K562 (cell line): Measurements from ENCODE around the gene GPX7. TPM values are rescaled to one million over a fixed set of nuclear protein-coding genes. Genes with fewer than 3 reads are reported as not detected.
A peak's percentile ranks its signal among the peaks of the same experiment; 100 is the strongest.

Experiments
- ATAC-seq: fragments of 200-7000 bp; cut with Tn5 transposase; 3 replicates; pipeline ENCODE4 v1.9.1; 2020; ENCODE audit warnings: moderate library complexity
- BruUV-seq: library from RNA; stranded (reverse); fragments of 400-500 nt; replicated peaks from 2 replicates; lab custom pipeline; 2021; lab: Mats Ljungman, UMichigan
- CTCF ChIA-PET: fragments of 300-600 bp; formaldehyde crosslinking; extraction: SDS; loops from one replicate; lab custom pipeline; 2021; ENCODE audit warnings: low intra/inter-chr PET ratio; lab: Yijun Ruan, JAX
- POLR2A ChIA-PET: fragments of 300-600, 350-650 bp; sonication (Branson Sonifier 250); formaldehyde crosslinking; extraction: SDS; loops from one replicate; lab custom pipeline; 2021; ENCODE audit warnings: antibody characterized with exemption, inconsistent platforms; lab: Yijun Ruan, JAX
- DNase-seq, 4 experiments: peaks; one replicate each; pipeline versions ENCODE4 v3.0.0 to v3.0.0-alpha.2; 2011 to 2018; ENCODE audit warnings: low spot score in 3 of 4, mixed read lengths in 3 of 4; ENCODE audit errors: extremely low read depth in 1 of 4
- FAIRE-seq: peaks from 2 replicates; lab custom pipeline; 2011; peaks lifted over from hg19 to GRCh38; lab: Jason Lieb, UNC
- H2AFZ ChIP-seq: 2 replicates; pipeline ENCODE4 v1.6.0; 2011; ENCODE audit warnings: low read depth, low read length, control low read depth, inconsistent platforms
- H3K27ac ChIP-seq: fragments of 200-600 bp; 3 replicates; pipeline ENCODE4 v1.8.0; 2011; ENCODE audit warnings: low read depth, mild to moderate bottlenecking, control low read depth, inconsistent platforms, low read length, moderate library complexity, mixed read lengths; ENCODE audit errors: extremely low read depth
- H3K27me3 ChIP-seq, 2 experiments: fragments of 300-600 bp in 1 of 2; 2 replicates in 1 of 2; 3 replicates in 1 of 2; pipeline versions ENCODE4 v1.6.0 to v1.8.0; 2011; ENCODE audit warnings: inconsistent platforms in 2 of 2, low read length in 2 of 2, mild to moderate bottlenecking in 1 of 2, mixed read lengths in 1 of 2, moderate library complexity in 1 of 2; ENCODE audit not compliant: control insufficient read depth in 2 of 2, insufficient read depth in 2 of 2
- H3K36me3 ChIP-seq: fragments of 300-600 bp; 3 replicates; pipeline ENCODE4 v1.8.0; 2011; ENCODE audit warnings: mild to moderate bottlenecking, low read length, inconsistent platforms; ENCODE audit not compliant: control insufficient read depth, insufficient read depth
- H3K4me1 ChIP-seq, 2 experiments: fragments of 200-600 bp in 1 of 2; replicated peaks in 1 of 2; 2 replicates in 1 of 2; 3 replicates in 1 of 2; pipeline versions ENCODE4 v1.5.1 to v1.8.0; 2011; ENCODE audit warnings: inconsistent platforms in 2 of 2, low read length in 2 of 2, mild to moderate bottlenecking in 1 of 2, mixed read lengths in 1 of 2, moderate library complexity in 1 of 2; ENCODE audit not compliant: control insufficient read depth in 2 of 2, insufficient read depth in 2 of 2
- H3K4me2 ChIP-seq: 2 replicates; pipeline ENCODE4 v1.6.1; 2011; ENCODE audit warnings: low read length, control low read depth, inconsistent platforms, mixed read lengths; ENCODE audit not compliant: insufficient read depth
- H3K4me3 ChIP-seq: fragments of 200-600 bp; sonication (generic), shearing (Covaris generic); 2 replicates; pipeline ENCODE4 v1.5.1; 2016; ENCODE audit warnings: control low read depth, inconsistent platforms
- H3K79me2 ChIP-seq: fragments of 200-600 bp; 3 replicates; pipeline ENCODE4 v1.8.0; 2011; ENCODE audit warnings: low read length, inconsistent platforms; ENCODE audit not compliant: control insufficient read depth, insufficient read depth
- H3K9ac ChIP-seq, 2 experiments: 2 replicates each; pipeline versions ENCODE4 v1.6.0 to v1.6.1; 2011; ENCODE audit warnings: low read depth in 2 of 2, low read length in 2 of 2, control low read depth in 1 of 2, inconsistent platforms in 1 of 2, mild to moderate bottlenecking in 1 of 2, mixed read lengths in 1 of 2; ENCODE audit not compliant: insufficient read depth in 1 of 2
- H3K9me1 ChIP-seq: one replicate; pipeline ENCODE4 v1.6.0; 2011; ENCODE audit warnings: inconsistent platforms, mild to moderate bottlenecking, low read length, moderate library complexity; ENCODE audit not compliant: control insufficient read depth, insufficient read depth
- H3K9me3 ChIP-seq: replicated peaks from 2 replicates; pipeline ENCODE4 v1.5.1; 2011; ENCODE audit warnings: low read depth, low read length, inconsistent platforms; ENCODE audit not compliant: control insufficient read depth, insufficient read depth
- H4K20me1 ChIP-seq: replicated peaks from 2 replicates; pipeline ENCODE4 v1.6.1; 2011; ENCODE audit warnings: low read length, inconsistent platforms, mixed read lengths; ENCODE audit not compliant: control insufficient read depth, insufficient read depth
- CUX1 ChIP-seq: fragments of 200-800 bp; sonication (Bioruptor generic); IDR thresholded peaks from 2 replicates; pipeline ENCODE4 v1.6.1; 2016; ENCODE audit warnings: missing genetic modification characterization, missing compliant biosample characterization
- HMG20B ChIP-seq: fragments of 250-450 bp; sonication (Bioruptor Pico); IDR thresholded peaks from 2 replicates; pipeline ENCODE4 v1.5.0; 2021; ENCODE audit warnings: mild to moderate bottlenecking
- MLLT1 ChIP-seq, 2 experiments: fragments of 450-650 bp; IDR thresholded peaks; 2 replicates each; pipeline ENCODE4 v1.6.1; 2016
- MLX ChIP-seq, 2 experiments: fragments of 450-650 bp in 1 of 2; sonication (generic) in 1 of 2; formaldehyde crosslinking; conservative IDR thresholded peaks; 2 replicates each; pipeline versions ENCODE4 v1.4.0 to v1.8.1; 2020 to 2022; ENCODE audit warnings: mild to moderate bottlenecking in 1 of 2, missing genetic modification reagents in 1 of 2
- NCOA4 ChIP-seq: fragments of 450-650 bp; IDR thresholded peaks from 2 replicates; pipeline ENCODE4 v1.6.1; 2018; ENCODE audit warnings: mild to moderate bottlenecking; ENCODE audit not compliant: partially characterized antibody
- RFX1 ChIP-seq: fragments of 450-650 bp; IDR thresholded peaks from 2 replicates; pipeline ENCODE4 v1.6.1; 2016; ENCODE audit warnings: mild to moderate bottlenecking, moderate library complexity
- SETDB1 ChIP-seq: IDR thresholded peaks from one replicate; pipeline ENCODE4 v1.6.1; 2012; ENCODE audit warnings: low read length, control low read depth, inconsistent platforms
- TEAD4 ChIP-seq, 2 experiments: sonication (generic) in 1 of 2; formaldehyde crosslinking in 1 of 2; IDR thresholded peaks; 2 replicates each; pipeline versions ENCODE4 v1.6.1 to v1.8.0; 2012 to 2022; ENCODE audit warnings: borderline replicate concordance in 1 of 2, inconsistent platforms in 1 of 2, low read length in 1 of 2, mild to moderate bottlenecking in 1 of 2, missing genetic modification reagents in 1 of 2
- YY1 ChIP-seq, 3 experiments: IDR thresholded peaks; 2 replicates each; pipeline ENCODE4 v1.6.1; 2011; ENCODE audit warnings: low read length in 2 of 3, mild to moderate bottlenecking in 2 of 3, moderate library complexity in 2 of 3, borderline replicate concordance in 1 of 3, control low read depth in 1 of 3, low read depth in 1 of 3; ENCODE audit not compliant: insufficient read depth in 3 of 3, insufficient replicate concordance in 2 of 3, control insufficient read depth in 1 of 3, insufficient read length in 1 of 3; ENCODE audit errors: extremely low read depth in 1 of 3
- ZBTB8A ChIP-seq: fragments of 450-650 bp; IDR thresholded peaks from 2 replicates; pipeline ENCODE4 v1.6.1; 2018; ENCODE audit warnings: mild to moderate bottlenecking, moderate library complexity; ENCODE audit not compliant: partially characterized antibody
- ZNF143 ChIP-seq: sonication (generic); formaldehyde crosslinking; IDR thresholded peaks from 2 replicates; pipeline ENCODE4 v1.9.0; 2022; ENCODE audit warnings: mild to moderate bottlenecking, missing genetic modification reagents
- ZNF436 ChIP-seq: fragments of 250-450, 450-650 bp; sonication (Bioruptor Pico); formaldehyde crosslinking; IDR thresholded peaks from 2 replicates; pipeline ENCODE4 v1.7.0; 2020; ENCODE audit warnings: mild to moderate bottlenecking
- ZNF644 ChIP-seq: fragments of 200-800 bp; sonication (Bioruptor generic); IDR thresholded peaks from 2 replicates; pipeline ENCODE4 v1.6.1; 2016; ENCODE audit warnings: low read depth, missing genetic modification characterization, missing compliant biosample characterization
- WGBS: fragments of 100-300 bp; shearing (Covaris generic); methylation state at CpG from one replicate; pipeline ENCODE4 v1.1.6; 2016; ENCODE audit warnings: low coverage, mixed read lengths; ENCODE audit not compliant: insufficient coverage; ENCODE audit errors: missing lambda C conversion rate; 5-methylcytosine and 5-hydroxymethylcytosine counted together
- in situ Hi-C: fragments of 300-500 bp; cut with MboI; formaldehyde crosslinking; loops from 4 replicates; pipeline ENCODE4 v1.15.0; 2018; ENCODE audit warnings: inconsistent platforms, mixed read lengths
- intact Hi-C: fragments of 100-400 bp; cut with micrococcal nuclease; formaldehyde crosslinking; loops from 2 replicates; pipeline ENCODE4 v1.14.2; 2022
- polyA plus RNA-seq, 8 experiments: library from polyadenylated mRNA; depleted of rRNA in 4 of 8; stranded (reverse) in 5 of 8; unstranded in 3 of 8; fragments of >200 nt; fragmentation: Nextera tagmentation in 2 of 8; fragmentation: Illumina TruSeq in 1 of 8; extraction: Ambion mirVana in 2 of 8; extraction: Trizol in 1 of 8; gene quantifications; 2 replicates each; pipeline versions ENCODE4 v1.2.1 to v1.2.3, GENCODE V29; 2011 to 2014; ENCODE audit warnings: inconsistent platforms in 1 of 8, missing spikeins in 1 of 8
- total RNA-seq, 7 experiments: library from RNA; depleted of rRNA in 6 of 7; stranded (reverse); fragments of >200 nt in 6 of 7; fragmentation: Illumina TruSeq in 2 of 7; extraction: Trizol in 2 of 7; gene quantifications; 2 replicates each; pipeline versions ENCODE4 v1.2.1 to v1.2.3, GENCODE V29; 2011 to 2021; ENCODE audit warnings: low replicate concordance in 1 of 7

GPX7 gene
- total and polyA plus RNA-seq, 9 of the 15 experiments (the other 6 are each of a cell fraction or from before 2014, with no cell fraction given): 0.08 TPM; not detected in 8

GRCh38 chr1:52641307-52641706 lies 39.1 kb downstream of the GPX7 start (continued):
- TF ChIP-seq ZBTB8A (no peak), ZNF644 (tag) (no peak)

GRCh38 chr1:52645261-52645660 lies 43.1 kb downstream of the GPX7 start:
- Histone ChIP-seq H3K36me3 (no peaks in the 10 kb centered on the region), H3K4me1 (no peaks in the 10 kb centered on the region), H3K79me2 (no peaks in the 10 kb centered on the region), H2AFZ (peak overlapping the region; percentile 5; the same call in 1 of the 2 replicates), H3K4me2 (no peak overlapping the region), H3K27ac (no peak overlapping the region), H3K9me1 (no peaks in the 10 kb centered on the region), H3K27me3 (no peaks in the 10 kb centered on the region), H3K9ac (no peak overlapping the region), H3K9me3 (no peaks in the 10 kb centered on the region), H3K4me3 (no peak overlapping the region), H4K20me1 (no peaks in the 10 kb centered on the region)
- in situ Hi-C loops (no loop called here), intact Hi-C loops (no loop called here)
- no TSS peak for BruUV-seq
- FAIRE-seq (no peak), ATAC-seq (no peak), DNase-seq (no peak)
- WGBS: 44% methylated on average over 6 of the region's 6 CpGs
- ChIA-PET CTCF (no interaction called here), POLR2A (no interaction called here)
- TF ChIP-seq MLX (CRISPR knock-in tag; conservative IDR thresholded peaks at IDR 0.05) (no peak), ZNF436 (CRISPR knock-in tag) (no peak), SETDB1 (no peak), NCOA4 (no peak), HMG20B (CRISPR knock-in tag) (no peak), ZNF143 (CRISPR knock-in tag) (no peak), RFX1 (no peak), MLLT1 (IDR thresholded peaks at IDR 0.05) (no peak), CUX1 (CRISPR knock-in tag) (no peak), TEAD4 (IDR thresholded peaks at IDR 0.05; ENCODE audit: low read length) (no peak), TEAD4 (CRISPR knock-in tag; IDR thresholded peaks at IDR 0.05; ENCODE audit: borderline replicate concordance) (no peak), YY1 (IDR thresholded peaks at IDR 0.05; ENCODE audit: borderline replicate concordance in 1 of 3, control insufficient read depth in 1 of 3, extremely low read depth in 1 of 3, insufficient read depth in 3 of 3, insufficient read length in 1 of 3, insufficient replicate concordance in 2 of 3, low read depth in 1 of 3, low read length in 2 of 3) (no peak)
